COLO829 (cell line): ENCODE results near the gene MAPK8.
"Not testable (repeated sequence)": the region's sequence is repeated elsewhere in the genome, so short reads cannot be mapped to it uniquely, and the experiment has no call there.

Experiments used
- DNase-seq: peaks from one replicate; pipeline ENCODE4 v3.0.0; 2012; ENCODE audit warnings: low spot score

MAPK8 gene

DNA sequence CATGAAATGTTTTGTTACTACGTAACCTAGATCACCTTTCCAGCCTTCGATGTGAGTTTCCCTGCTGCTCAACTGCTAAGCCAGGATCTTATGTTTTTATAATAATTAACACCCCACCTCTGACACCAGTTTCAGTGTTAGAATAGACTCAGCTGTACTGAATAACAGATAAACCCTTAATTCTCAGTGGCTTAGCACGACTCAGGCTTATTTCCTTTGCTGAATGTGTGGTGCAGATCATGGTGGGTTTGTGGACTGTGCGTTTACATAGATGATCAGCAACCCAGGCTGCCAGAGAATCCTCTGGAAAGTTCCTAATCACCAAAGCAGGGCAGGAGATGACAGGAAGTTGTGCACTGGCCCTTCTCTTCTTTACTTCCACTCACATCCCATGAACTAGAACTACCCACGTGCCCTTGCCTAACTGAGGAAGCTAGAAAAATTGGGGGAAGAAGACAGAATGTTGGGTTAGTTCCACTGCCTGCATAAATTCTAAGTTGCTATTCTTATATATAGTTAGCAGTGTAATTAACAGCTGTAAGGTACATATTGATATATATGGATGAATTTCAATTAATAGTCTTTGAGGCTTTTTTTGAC is 111.8 kb downstream of the MAPK8 start:
- DNase-seq = no peak

DNA sequence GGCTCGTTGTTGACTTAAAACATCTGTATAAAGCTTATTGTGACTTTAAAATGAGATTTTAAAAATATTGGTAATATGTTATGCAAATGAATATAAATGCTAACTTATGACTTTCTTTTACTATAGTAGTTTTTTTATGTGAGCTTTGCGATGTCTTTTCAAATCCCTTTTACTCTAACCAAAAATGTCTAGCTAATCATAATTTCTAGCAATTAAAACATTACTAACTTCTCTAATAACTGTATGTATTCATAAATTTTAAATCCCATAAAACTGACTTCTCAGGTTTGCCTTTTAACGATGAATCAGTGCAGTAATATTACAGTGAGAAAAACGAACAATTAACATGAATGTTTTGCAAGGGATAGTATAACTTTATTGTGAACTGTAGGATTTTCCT is 113.2 kb downstream of the MAPK8 start:
- DNase-seq = no peak

DNA sequence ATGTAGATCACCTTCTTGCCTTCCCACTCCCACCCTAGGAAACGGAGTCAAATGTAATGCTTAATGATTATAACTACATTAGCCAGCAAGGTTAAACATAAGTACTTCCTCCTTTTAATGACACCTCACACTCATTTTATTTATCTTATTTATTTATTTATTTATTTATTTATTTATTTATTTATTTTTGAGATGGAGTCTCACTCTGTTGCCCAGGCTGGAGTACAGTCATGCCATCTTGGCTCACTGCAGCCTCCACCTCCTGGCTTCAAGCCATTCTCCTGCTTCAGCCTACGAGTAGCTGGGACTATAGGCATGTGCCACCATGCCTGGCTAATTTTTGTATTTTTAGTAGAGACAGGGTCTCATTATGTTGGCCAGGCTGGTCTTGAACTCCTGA is 115.4 kb downstream of the MAPK8 start:
- not testable (repeated sequence) for DNase-seq

DNA sequence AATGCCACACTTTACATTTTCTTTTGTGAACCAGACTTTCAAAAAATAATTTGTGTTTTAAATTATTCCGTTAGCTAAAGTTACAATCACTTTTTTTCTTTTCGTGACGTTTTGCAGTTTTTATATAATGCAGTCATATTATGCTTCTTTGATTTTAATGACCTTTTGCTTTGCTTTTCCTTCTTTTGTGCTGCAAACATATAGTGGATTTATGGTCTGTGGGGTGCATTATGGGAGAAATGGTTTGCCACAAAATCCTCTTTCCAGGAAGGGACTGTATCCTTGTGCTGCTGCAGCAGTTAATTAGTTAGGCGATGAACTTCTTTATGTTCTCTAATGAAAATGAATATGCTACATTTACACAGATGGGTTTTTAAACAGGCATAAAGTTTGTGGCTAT is 117.4 kb downstream of the MAPK8 start:
- DNase-seq = no peak

DNA sequence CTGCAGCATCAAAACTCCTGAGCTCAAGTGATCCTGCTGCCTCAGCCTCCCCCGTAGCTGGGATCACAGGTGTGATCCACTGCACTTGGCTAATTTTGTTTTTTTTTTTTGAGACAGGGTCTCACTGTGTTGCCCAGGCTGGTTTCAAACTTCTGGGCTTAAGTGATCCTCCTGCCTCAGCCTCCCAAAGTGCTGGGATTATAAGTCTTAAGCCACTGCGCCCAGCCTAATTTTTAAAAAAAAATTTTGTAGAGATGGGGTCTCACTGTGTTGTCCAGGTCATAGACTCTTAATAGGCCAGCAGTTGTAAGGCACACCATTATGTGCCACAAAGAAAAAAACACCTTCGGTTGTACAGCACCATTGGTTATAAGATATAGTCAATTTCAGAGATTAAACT is 122.4 kb downstream of the MAPK8 start:
- DNase-seq = no peak

GRCh38 chr10:48429309-48429708 is 122.8 kb downstream of the MAPK8 start:
- DNase-seq = no peak

DNA sequence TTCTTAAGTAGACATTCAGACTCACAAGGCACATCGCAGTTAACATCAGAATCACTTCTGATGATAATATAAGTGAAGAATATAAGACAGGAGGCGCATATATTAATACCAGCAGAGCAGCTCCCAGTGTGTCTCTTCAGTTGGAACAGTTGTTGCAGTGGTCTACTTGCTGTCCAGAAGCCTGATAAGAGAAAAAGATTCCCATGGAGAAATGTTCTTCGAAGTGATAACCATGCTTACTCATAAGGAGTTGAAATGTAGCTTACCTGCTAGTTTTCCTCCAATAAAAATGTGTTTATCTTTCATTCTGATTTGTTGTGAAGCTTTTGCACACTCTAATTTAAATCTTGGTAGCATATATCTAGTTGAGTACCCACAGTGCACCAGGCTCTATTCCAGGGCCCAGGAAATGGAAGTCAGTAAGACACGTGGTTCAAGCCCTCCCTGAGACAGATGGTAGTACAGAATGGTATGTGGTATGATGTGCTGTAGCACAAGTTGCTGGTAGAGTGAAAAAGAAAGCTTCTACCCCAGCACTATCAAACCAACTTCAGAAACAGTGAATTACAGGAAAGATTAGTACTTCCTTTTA is 124.0 kb downstream of the MAPK8 start:
- no peak for DNase-seq

DNA sequence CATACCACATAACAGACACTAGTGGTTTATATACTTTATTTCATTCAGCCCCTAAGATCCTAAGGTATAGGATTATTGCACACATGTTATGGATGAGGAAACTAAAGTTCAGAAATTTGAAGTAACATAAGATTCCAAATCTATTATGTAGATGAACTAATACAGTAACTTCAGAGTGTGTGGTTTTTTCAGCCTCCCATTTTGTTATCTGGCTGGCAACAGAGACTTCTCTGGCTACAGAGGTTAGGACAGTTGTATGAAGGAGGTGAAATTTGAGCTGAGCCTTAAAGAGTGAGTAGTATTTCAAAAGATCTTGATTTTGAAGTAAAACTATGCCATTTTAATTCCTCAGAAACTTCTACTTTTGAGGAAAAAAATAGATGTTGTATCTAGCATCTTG is 125.4 kb downstream of the MAPK8 start:
- DNase-seq = no peak

GRCh38 chr10:48437546-48437945 is 131.1 kb downstream of the MAPK8 start:
- DNase-seq = no peak

DNA sequence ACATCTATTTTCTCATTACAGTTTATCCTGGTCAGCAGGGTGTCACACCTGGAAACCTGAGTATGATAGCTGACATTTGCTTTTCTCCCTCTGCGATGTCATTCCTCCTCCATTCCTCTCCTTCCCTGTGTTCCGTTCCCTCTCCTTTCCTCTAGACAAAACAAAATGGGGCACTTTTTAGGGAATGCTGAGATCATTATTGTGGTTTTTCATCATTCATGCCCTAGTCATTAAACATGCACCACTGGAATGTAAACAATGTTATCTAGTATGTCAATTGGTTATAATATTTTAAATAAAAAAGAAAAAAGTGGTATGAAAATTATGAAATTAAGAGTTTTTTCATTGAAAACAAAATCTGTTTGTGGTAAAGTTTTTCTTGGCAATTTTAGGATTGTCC is 132.6 kb downstream of the MAPK8 start:
- DNase-seq = no peak

DNA sequence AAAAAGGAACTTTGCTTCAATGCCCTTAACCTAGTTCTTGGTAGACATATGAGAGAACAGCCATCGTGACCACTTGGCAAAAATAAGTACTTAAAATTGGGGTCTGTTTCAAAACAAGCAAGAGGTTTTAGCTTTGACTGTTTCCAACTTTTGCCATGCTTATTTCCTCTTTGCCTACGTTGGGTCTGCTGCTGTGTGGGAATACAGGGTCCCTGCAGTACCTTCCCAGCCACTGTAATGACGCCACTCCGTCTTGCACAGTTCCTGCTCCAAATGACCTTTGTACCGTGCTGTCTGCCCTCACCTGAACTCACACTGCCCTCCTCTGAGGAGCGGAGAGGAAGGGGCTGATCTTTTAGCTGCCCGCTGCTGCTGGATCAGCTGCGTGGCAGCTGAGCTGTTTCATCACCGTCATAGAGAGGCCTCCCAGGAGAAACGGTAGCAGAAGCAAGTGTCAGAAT is 133.1 kb downstream of the MAPK8 start:
- no peak for DNase-seq

GRCh38 chr10:48440771-48441170 is 134.3 kb downstream of the MAPK8 start:
- no peak for DNase-seq

DNA sequence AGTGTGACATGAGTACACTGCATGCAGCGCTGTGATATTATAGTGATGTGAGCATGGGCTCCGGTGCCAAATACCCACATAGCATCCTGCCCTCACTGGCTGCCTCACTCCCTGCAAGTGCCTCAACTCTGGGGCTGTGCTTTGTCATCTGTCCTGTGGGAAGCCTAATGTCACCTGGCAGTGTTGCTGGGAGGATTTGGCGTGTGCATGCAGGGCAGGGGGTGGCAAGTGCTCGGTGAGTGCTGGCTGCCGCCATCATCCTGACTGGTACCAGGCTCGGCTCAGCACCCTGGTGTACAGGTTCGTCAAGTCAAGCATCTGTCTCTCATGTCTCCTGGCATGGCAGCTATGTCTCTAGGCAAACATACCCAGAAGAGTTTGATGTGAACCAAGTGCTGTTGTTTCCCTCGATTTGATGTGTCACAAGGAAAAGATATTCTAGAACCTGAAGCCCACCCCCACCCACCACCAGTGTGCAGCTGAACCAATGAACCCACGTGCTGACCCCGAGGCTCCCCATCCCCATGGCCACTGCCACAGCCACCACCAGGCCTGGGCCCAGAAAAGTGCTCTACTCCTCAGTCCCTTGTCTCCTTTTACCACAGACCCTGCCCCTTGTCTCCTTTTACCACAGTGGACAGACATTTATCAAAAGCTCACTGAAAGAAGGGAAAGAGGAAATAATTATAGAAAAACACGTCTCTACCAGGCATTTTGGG is 135.8 kb downstream of the MAPK8 start:
- DNase-seq = no peak

- DNase-seq = no peak
These were observed 136.3 kb downstream of the MAPK8 start for GRCh38 chr10:48442809-48443177.

GRCh38 chr10:48444266-48444665 is 137.8 kb downstream of the MAPK8 start:
- DNase-seq = no peak

DNA sequence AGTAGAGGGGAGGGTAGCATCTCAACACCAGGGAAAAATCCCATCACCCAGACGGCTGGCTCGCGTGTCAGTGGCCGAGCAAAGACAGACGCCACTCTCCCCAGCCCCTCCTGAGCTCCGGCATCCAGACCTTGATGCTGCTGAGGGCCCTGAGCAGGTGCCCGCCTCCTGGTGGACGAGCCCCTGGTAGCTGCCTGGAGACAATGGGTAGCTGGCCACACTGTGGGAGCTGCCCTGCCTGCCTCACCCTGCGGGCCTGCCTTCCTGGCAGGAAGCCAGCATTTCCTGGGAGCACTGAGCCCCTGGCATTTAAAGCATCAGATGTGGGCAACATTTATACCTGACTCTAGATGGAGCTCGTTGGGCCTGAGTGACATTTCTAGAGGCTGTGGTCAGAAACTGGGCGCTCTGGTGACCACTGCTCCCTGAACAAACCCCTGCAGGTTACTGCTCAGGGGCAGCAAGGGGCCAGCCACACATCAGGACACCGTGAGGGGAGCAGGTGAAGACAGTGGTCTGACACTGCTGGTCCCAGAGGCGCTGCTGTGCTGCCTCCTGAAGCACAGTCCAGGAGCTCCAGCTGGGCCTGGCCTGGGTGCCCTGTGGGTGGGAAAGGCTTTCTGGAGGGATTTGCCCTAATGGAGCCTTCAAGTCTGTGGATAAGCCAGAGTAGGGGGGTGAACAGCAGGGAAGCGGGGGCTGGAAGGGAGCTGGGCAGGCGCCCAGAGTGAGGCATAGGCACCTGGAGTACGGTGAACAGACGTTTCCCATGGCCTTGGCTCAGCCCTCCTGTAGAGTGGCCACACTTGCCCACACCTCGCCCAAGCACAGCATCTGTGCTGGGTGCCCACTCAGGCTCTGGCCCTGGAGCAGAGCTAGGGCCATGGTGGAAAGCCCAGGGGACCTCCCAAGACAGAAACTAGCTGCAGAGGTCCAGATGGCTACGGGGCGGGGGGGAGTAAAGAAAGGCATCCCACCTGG is 138.7 kb downstream of the MAPK8 start:
- no peak for DNase-seq

DNA sequence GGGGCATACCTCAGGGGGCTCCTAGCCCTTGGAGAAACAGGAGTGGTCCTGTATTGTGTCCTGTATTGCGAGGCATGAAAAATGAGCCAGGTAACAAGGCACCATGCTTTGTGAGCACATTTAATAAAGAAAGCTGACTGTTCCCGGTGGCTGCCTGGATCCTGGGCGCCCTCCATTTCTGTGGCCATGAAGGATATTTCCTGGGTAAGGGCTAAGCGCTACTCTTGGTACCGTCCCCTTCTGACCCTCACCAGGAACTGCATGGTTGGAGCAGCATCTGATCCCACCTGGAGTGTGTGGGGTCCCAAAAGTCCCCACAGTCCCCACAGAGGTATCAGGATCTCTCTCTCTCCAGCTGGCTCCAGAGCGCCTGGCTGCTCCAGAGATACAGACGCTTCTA is 139.5 kb downstream of the MAPK8 start:
- no peak for DNase-seq

GRCh38 chr10:48446785-48447184 is 140.3 kb downstream of the MAPK8 start:
- no peak for DNase-seq

- DNase-seq = no peak
These were observed 141.1 kb downstream of the MAPK8 start for GRCh38 chr10:48447356-48448215.

DNA sequence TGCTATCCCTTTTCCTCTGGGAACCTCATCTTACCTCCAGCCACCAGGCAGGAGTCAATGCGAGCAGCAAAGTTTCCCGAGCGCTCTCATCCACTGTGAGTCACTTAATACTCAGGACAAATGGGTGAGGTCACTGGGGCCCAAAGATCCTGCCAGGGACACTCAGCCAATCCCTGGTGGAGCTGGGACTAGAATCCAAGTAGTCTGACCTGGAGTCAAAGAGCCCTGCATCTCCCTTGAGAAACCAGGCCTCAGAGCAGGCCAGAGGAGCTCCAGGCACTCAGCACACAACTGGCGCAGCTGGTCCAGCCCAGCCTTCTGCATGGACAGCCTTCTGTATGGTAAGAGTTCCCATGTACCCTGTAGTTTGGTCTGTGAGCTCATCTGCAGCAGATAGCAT is 142.3 kb downstream of the MAPK8 start:
- DNase-seq = no peak

DNA sequence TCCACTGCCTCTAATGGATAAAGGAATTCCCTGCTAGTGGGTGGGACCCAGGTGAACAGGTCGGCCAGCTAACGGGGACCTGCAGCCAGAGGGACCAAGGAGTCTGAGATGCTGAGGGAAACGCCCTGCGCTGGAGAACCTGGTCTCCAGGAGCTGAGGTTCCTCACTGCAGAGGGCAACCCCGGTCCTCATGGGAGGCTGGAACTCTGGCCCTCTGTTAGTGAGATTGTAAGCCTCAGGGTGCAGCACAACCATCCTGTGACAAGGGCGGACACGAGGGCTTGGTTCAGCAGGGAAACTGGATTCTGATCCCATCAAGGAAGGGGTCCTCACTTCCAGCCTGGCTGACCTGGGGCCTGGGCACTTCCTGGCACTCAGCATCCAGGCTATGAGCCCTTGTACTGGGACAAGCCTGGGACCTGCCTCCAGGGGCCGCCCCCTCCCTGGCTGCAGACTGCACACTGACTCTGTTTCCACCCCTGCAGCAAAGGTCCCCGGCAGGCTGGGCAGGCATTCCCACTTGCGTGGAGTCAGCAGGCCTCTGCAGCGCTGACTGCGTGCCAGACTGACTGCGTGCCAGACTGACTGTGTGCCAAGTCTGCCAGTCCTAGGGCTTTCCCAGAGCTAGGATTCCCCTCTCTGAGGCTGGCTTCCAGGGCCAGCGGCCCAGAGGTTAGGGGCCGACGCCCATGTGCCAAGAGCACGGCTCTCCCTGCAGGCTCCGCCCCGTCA is 143.2 kb downstream of the MAPK8 start:
- DNase-seq = no peak
